CD4-positive, alpha-beta T cell (primary cell): ENCODE results near the gene EFR3B. TPM values are rescaled to one million over a fixed set of nuclear protein-coding genes. Genes with fewer than 3 reads are reported as not detected.
"Not testable (repeated sequence)": the region's sequence is repeated elsewhere in the genome, so short reads cannot be mapped to it uniquely, and the experiment has no call there.

Source experiments
- ATAC-seq: fragments of 200-7000 bp; cut with Tn5 transposase; one replicate; pipeline ENCODE4 v1.10.0; 2022; ENCODE audit warnings: mild to moderate bottlenecking; ENCODE audit not compliant: poor library complexity
- CTCF ChIA-PET: fragments of 350-600 bp; sonication (Branson Sonifier 250); formaldehyde crosslinking; loops from one replicate; lab custom pipeline; 2021; ENCODE audit warnings: antibody characterized with exemption, inconsistent platforms; lab: Charles Lee
- POLR2A ChIA-PET: fragments of 350-600 bp; sonication (Branson Sonifier 250); formaldehyde crosslinking; loops from one replicate; lab custom pipeline; 2021; ENCODE audit warnings: antibody characterized with exemption, inconsistent platforms; lab: Charles Lee
- DNase-seq, 14 experiments: peaks; one replicate each; pipeline ENCODE4 v3.0.0-alpha.2; 2013 to 2020; ENCODE audit warnings: mixed read lengths in 2 of 14
- H3K27ac ChIP-seq, 2 donors: one replicate each; pipeline versions ENCODE4 v1.5.1 to v1.7.0; 2013; ENCODE audit warnings: low read length in 2 of 2, low read depth in 1 of 2, mild to moderate bottlenecking in 1 of 2
- H3K27me3 ChIP-seq, 2 experiments: 1 replicate in 1 of 2; 2 replicates in 1 of 2; pipeline versions ENCODE4 v1.6.1 to v1.7.0; 2013; ENCODE audit warnings: low read length in 2 of 2, control low read depth in 1 of 2, mild to moderate bottlenecking in 1 of 2, moderate library complexity in 1 of 2; ENCODE audit not compliant: insufficient read depth in 2 of 2, control insufficient read depth in 1 of 2
- H3K36me3 ChIP-seq: one replicate; pipeline ENCODE4 v1.6.1; 2013; ENCODE audit warnings: low read length, control low read depth; ENCODE audit not compliant: insufficient read depth
- H3K4me1 ChIP-seq: one replicate; pipeline ENCODE4 v1.6.1; 2013; ENCODE audit warnings: low read length, control low read depth; ENCODE audit not compliant: insufficient read depth
- H3K4me3 ChIP-seq: one replicate; pipeline ENCODE4 v1.5.1; 2013; ENCODE audit warnings: mild to moderate bottlenecking, low read length, moderate library complexity
- H3K9me3 ChIP-seq, 2 experiments: 1 replicate in 1 of 2; 2 replicates in 1 of 2; pipeline versions ENCODE4 v1.6.1 to v1.7.0; 2013; ENCODE audit warnings: low read length in 2 of 2, mild to moderate bottlenecking in 2 of 2, control low read depth in 1 of 2, moderate library complexity in 1 of 2; ENCODE audit not compliant: control insufficient read depth in 1 of 2, insufficient read depth in 1 of 2
- H3K27ac Mint-ChIP-seq: one replicate; pipeline ENCODE4 v1.8.0; 2020; ENCODE audit warnings: mixed read lengths
- H3K27me3 Mint-ChIP-seq: one replicate; pipeline ENCODE4 v1.8.0; 2021; ENCODE audit warnings: mixed read lengths
- H3K36me3 Mint-ChIP-seq: one replicate; pipeline ENCODE4 v1.8.0; 2021; ENCODE audit warnings: low read depth, mixed read lengths
- H3K4me1 Mint-ChIP-seq: one replicate; pipeline ENCODE4 v1.8.0; 2021; ENCODE audit warnings: low read depth, mixed read lengths
- H3K4me3 Mint-ChIP-seq: one replicate; pipeline ENCODE4 v1.8.0; 2020; ENCODE audit warnings: mild to moderate bottlenecking, mixed read lengths
- H3K9me3 Mint-ChIP-seq: one replicate; pipeline ENCODE4 v1.8.0; 2020; ENCODE audit warnings: mixed read lengths
- intact Hi-C, 2 experiments: fragments of 100-400 bp; cut with DNase I in 1 of 2; cut with micrococcal nuclease in 1 of 2; formaldehyde crosslinking; loops; one replicate each; pipeline versions ENCODE4 v1.15.1 to v1.9.0; 2023 to 2025; cut with DNase I, micrococcal nuclease
- total RNA-seq, 174 experiments: library from RNA in 2 of 174; stranded (reverse) in 2 of 174; gene quantifications; one replicate each; pipeline ENCODE4 v1.2.3 and lab custom pipeline; 2021 to 2026
- TF ChIP-seq, protein P1 (sequence below): fragments of 200-600 bp; IDR thresholded peaks from one replicate; pipeline ENCODE4 v1.8.0; 2022; ENCODE audit warnings: antibody characterized with exemption, mild to moderate bottlenecking

Gene EFR3B
- total RNA-seq, 2 experiments from 2014 or later: 0.11 TPM; not detected in 1

DNA sequence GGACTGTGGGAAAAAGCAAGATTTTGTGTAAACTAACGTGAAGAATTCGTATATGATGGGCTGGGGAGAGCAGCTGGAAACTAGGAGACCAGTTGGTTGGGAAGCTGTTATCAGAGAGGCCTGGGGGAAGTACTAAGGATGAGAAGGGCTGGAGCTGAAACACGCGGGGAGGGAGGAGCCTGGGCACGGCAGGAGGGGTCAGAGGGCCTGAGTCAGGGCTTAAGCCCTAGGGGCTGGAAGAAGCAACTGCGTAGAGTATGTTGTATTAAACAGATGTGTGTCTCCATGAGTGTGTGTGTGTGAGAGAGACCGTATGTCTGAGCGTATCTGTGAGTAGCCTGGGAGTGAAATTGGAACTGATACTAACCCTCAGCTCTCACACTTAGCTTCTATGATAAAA is 118.1 kb downstream of the EFR3B start:
- TF ChIP-seq, protein P1, sequence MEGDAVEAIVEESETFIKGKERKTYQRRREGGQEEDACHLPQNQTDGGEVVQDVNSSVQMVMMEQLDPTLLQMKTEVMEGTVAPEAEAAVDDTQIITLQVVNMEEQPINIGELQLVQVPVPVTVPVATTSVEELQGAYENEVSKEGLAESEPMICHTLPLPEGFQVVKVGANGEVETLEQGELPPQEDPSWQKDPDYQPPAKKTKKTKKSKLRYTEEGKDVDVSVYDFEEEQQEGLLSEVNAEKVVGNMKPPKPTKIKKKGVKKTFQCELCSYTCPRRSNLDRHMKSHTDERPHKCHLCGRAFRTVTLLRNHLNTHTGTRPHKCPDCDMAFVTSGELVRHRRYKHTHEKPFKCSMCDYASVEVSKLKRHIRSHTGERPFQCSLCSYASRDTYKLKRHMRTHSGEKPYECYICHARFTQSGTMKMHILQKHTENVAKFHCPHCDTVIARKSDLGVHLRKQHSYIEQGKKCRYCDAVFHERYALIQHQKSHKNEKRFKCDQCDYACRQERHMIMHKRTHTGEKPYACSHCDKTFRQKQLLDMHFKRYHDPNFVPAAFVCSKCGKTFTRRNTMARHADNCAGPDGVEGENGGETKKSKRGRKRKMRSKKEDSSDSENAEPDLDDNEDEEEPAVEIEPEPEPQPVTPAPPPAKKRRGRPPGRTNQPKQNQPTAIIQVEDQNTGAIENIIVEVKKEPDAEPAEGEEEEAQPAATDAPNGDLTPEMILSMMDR: no peak
- Histone ChIP-seq H3K9me3 (peaks cover 0 to 7% of the 10 kb centered on the region in 2 experiments), H3K4me1 (peaks cover 16% of the 10 kb centered on the region), H3K27me3 (peaks cover 0 to 2% of the 10 kb centered on the region in 2 experiments), H3K36me3 (no peaks in the 10 kb centered on the region), H3K4me3 (no peak overlapping the region), H3K27ac (no peak overlapping the region)
- H3K9me3 Mint-ChIP-seq: no peaks in the 10 kb centered on the region
- no peak for DNase-seq
- POLR2A ChIA-PET: no interaction called here
- ATAC-seq: no peak
- peaks cover 10% of the 10 kb centered on the region for H3K36me3 Mint-ChIP-seq
- H3K27ac Mint-ChIP-seq: peak overlapping the region; percentile 84
- peaks cover 31% of the 10 kb centered on the region for H3K4me1 Mint-ChIP-seq
- no peaks in the 10 kb centered on the region for H3K27me3 Mint-ChIP-seq
- peak overlapping the region; percentile 77 for H3K4me3 Mint-ChIP-seq
- CTCF ChIA-PET: no interaction called here
- intact Hi-C loops: loop anchor here in 1 of 2 experiments (5.0 to 10.0 kb wide), 2 partner anchors 215 to 1187 kb away; partner anchors contain the start of genes ADGRF3 and SELENOI

DNA sequence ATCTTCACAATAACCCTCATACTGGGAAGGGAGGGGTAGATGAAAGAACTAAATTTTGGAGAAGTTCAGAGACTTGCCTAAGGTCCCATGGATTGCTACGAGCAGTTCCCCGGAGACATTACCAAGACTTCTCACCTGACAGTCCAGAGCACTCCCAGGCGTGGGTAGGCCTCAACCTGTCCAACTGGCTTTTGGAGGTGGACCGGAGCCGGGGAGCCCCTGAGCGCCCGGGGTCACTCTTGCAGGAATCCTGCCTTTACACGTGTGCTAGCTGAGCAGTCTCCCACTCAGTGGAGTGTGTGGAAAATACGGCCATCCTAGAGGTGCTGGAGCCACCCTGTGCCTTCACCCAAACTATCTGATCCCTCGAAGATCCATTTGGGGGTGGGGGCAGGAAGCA is 118.5 kb downstream of the EFR3B start:
- ATAC-seq (no peak), DNase-seq (no peak)
- Mint-ChIP-seq H3K9me3 (no peaks in the 10 kb centered on the region), H3K4me1 (peaks cover 31% of the 10 kb centered on the region), H3K27ac (peak overlapping the region; percentile 84), H3K36me3 (peaks cover 10% of the 10 kb centered on the region), H3K4me3 (peak overlapping the region; percentile 77), H3K27me3 (no peaks in the 10 kb centered on the region)
- ChIA-PET POLR2A (no interaction called here), CTCF (no interaction called here)
- TF ChIP-seq, protein P1: no peak
- Histone ChIP-seq H3K27me3 (peaks cover 0 to 2% of the 10 kb centered on the region in 2 experiments), H3K36me3 (no peaks in the 10 kb centered on the region), H3K4me1 (peaks cover 16% of the 10 kb centered on the region), H3K27ac (no peak overlapping the region), H3K9me3 (peaks cover 0 to 7% of the 10 kb centered on the region in 2 experiments), H3K4me3 (no peak overlapping the region)
- intact Hi-C loops: loop anchor here in 1 of 2 experiments (5.0 to 10.0 kb wide), 2 partner anchors 214 to 1187 kb away; partner anchors contain the start of genes ADGRF3 and SELENOI

DNA sequence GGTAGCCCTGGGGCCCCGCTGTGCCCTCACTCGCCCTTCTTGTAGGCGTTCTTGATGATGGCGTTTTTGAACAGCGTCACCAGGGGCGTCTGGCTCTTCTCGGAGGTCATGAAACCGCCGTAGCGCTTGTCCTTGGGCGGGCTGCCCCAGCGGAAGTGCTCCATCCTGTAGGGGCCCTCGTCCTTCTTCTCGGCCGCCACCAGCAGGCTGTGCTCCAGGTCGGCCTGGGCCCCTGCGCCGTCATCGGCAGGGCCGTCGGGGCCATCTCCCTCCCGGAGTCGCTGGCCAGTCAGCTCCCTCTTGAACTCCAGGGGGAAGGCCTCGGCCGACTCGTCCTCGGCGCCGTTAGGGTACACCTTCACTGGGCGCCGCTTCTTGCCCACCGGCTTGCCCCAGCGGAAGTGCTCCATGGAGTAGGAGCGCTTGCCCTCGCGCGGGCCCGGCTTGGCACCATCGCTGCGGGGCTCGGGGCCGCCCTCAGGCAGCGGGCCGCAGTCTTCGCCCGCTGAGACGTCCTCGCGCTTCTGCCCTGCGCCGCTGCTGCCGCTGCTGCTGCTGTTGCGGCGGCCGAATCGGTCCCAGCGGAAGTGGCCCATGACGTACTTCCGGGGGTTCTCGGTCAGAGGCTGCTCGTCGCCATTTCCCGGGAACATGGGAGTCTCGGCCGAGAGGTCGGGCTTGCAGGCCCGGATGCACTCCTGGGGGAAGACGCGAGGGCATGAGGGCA is 119.3 kb downstream of the EFR3B start:
- Histone ChIP-seq H3K36me3 (no peaks in the 10 kb centered on the region), H3K4me1 (peaks cover 24% of the 10 kb centered on the region), H3K9me3 (peaks cover 0 to 7% of the 10 kb centered on the region in 2 experiments), H3K27me3 (peaks cover 0 to 2% of the 10 kb centered on the region in 2 experiments), H3K27ac (peak overlapping the region in 1 of 2 donors; percentile 59), H3K4me3 (peak overlapping the region; percentile 57)
- H3K27me3 Mint-ChIP-seq: peaks cover 5% of the 10 kb centered on the region
- DNase-seq: peak; percentile 40 to 87 (median 64)
- peaks cover 10% of the 10 kb centered on the region for H3K36me3 Mint-ChIP-seq
- H3K9me3 Mint-ChIP-seq: no peaks in the 10 kb centered on the region
- peaks cover 38% of the 10 kb centered on the region for H3K4me1 Mint-ChIP-seq
- TF ChIP-seq, protein P1: no peak
- H3K27ac Mint-ChIP-seq: peak overlapping the region; percentile 84
- CTCF ChIA-PET: no interaction called here
- H3K4me3 Mint-ChIP-seq: peak overlapping the region; percentile 60
- intact Hi-C loops: loop anchor here in 1 of 2 experiments (5.0 to 10.0 kb wide), 2 partner anchors 214 to 1186 kb away; partner anchors contain the start of genes ADGRF3 and SELENOI
- ATAC-seq: peak; percentile 75
- POLR2A ChIA-PET: no interaction called here

DNA sequence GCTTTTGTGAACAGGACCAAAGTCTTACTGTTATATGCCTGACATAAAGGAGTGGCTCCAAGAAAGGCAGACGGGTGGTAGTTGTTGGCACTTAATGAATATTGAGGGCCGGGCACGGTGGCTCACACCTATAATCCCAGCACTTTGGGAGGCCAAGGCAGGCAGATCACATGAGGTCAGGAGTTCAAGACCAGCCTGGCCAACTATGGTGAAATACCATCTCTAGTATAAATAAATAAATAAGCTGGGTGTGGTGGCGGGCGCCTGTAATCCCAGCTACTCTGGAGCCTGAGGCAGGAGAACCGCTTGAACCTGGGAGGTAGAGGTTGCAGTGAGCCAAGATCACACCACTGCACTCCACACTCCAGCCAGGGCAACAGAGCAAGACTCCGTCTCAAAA is 120.2 kb downstream of the EFR3B start:
- H3K27me3 ChIP-seq, DNase-seq, H3K4me3 ChIP-seq, POLR2A ChIA-PET, H3K9me3 ChIP-seq, H3K36me3 Mint-ChIP-seq, H3K9me3 Mint-ChIP-seq, ATAC-seq, H3K36me3 ChIP-seq, CTCF ChIA-PET, H3K27ac ChIP-seq: not testable (repeated sequence)
- peaks cover 24% of the 10 kb centered on the region for H3K4me1 ChIP-seq
- H3K4me3 Mint-ChIP-seq: peak overlapping the region; percentile 87
- peak overlapping the region; percentile 84 for H3K27ac Mint-ChIP-seq
- peaks cover 46% of the 10 kb centered on the region for H3K4me1 Mint-ChIP-seq
- H3K27me3 Mint-ChIP-seq: peaks cover 13% of the 10 kb centered on the region
- intact Hi-C loops: loop anchor here in 1 of 2 experiments (5.0 to 10.0 kb wide), 2 partner anchors 213 to 1185 kb away; partner anchors contain the start of genes ADGRF3 and SELENOI
